Measurements from ENCODE around the gene ENPP3.

Gene ENPP3

GRCh38 chr6:131654326-131654725 lies 17.2 kb downstream of the ENPP3 start:
- no peak for DNase-seq (ENCODE audit: low read depth)
- TF ChIP-seq CTCF (conservative IDR thresholded peaks at IDR 0.05; ENCODE audit: low read length), result no peak
- no peak overlapping the region for H3K4me3 ChIP-seq (ENCODE audit: low read length)

DNA sequence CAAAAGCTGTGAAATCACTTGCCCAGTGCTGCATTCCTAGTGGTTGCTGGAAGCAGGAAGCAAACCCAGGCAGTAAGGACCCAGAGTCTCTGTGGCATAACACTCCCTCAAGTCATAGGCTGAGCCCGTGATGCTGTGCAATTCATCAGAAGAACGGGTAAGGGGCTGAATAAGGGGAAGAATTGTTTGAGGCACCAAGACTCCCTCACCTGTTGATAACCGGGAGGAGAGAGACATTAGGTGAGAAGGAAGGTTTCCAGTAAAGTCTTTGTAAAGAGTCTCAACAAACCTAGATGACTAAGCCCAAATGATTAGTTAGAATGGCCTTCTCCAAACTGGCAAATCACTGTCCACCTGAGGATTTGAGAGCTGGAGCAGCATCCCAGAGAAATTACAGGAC lies 18.3 kb downstream of the ENPP3 start:
- no peak overlapping the region for H3K4me3 ChIP-seq (ENCODE audit: low read length)
- DNase-seq (ENCODE audit: low read depth), result no peak
- no peak for TF ChIP-seq CTCF (conservative IDR thresholded peaks at IDR 0.05; ENCODE audit: low read length)

DNA sequence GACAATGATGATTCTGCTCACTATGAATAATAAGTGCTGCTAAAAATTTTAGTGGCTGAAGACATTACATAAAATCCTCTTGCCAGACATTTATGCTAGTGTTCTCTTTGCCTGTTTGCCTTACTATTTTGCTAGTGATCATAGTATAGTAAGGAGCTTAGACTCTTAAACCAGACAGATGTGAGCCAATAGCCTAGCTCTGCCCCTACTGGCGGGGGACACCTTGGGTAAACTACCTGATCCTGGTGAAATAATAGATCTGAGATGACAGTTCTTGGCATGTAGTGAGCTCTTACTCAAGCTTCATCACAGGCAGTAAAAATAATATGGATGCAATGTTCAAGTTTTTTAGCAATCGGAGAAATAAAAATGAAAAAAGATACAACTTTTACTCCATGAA lies 18.8 kb downstream of the ENPP3 start:
- TF ChIP-seq CTCF (conservative IDR thresholded peaks at IDR 0.05; ENCODE audit: low read length), result no peak
- no peak overlapping the region for H3K4me3 ChIP-seq (ENCODE audit: low read length)
- DNase-seq (ENCODE audit: low read depth), result no peak

- no peak for TF ChIP-seq CTCF (conservative IDR thresholded peaks at IDR 0.05; ENCODE audit: low read length)
- DNase-seq (ENCODE audit: low read depth), result no peak
- no peak overlapping the region for H3K4me3 ChIP-seq (ENCODE audit: low read length)
These were observed 19.6 kb downstream of the ENPP3 start for GRCh38 chr6:131656667-131657066.

DNA sequence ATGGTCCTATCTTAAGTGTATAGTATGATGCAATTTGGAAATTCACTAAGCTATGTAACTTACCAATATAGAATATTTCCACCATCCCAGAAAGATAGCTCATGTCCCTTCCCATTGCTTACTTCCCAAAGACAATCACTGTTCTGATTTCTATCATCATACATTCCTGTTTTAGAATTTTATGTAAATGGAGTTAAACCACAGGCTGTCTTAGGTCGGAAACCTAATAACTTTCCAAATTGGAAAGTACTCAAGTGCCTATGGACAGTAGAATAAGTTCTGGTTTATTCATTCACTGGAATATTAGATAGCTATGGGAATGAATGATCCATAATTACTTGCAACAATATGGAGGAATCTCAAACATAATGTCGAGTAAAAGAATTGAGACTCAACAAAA lies 20.1 kb downstream of the ENPP3 start:
- DNase-seq (ENCODE audit: low read depth), result no peak
- no peak for TF ChIP-seq CTCF (conservative IDR thresholded peaks at IDR 0.05; ENCODE audit: low read length)
- H3K4me3 ChIP-seq (ENCODE audit: low read length), result no peak overlapping the region

DNA sequence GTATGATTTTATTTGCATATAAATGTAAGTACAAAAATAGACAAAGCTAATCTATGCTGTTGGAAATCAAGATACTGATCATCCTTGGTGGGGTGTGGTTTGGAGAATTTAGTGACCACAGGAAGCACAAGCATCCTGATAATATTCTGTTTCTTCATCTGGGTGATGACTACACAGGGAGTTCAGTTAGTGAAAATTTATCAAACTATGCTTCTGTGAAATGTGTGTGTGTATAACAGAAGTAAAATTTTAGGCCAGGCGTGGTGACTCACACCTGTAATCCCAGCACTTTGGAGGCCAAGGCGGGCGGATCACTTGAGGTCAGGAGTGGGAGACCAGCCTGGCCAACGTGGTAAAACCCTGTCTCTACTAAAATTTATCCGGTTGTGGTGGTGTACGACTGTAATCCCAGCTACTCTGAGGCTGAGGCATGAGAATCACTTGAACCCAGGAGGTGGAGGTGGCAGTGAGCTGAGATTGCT lies 20.6 kb downstream of the ENPP3 start:
- no peak overlapping the region for H3K4me3 ChIP-seq (ENCODE audit: low read length)
- DNase-seq (ENCODE audit: low read depth), result peak; percentile 92
- TF ChIP-seq CTCF (conservative IDR thresholded peaks at IDR 0.05; ENCODE audit: low read length), result no peak

DNA sequence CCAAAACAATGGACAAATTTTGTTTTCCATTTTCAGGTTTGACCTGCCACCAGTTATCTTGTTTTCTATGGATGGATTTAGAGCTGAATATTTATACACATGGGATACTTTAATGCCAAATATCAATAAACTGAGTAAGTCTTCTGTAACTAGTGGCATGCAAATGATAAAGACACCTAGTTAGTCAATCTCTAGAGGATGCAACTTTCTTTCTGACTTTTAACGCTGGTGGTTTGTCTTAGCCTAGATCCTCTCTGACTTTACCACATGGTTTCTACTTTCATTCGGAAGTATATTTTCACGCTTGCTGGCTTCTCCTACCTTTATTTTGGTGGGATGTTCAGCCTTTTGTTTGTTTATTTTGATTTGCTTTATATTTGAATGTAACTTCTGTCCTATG lies 21.2 kb downstream of the ENPP3 start:
- H3K4me3 ChIP-seq (ENCODE audit: low read length), result no peak overlapping the region

More for the DNA sequence above, 21.2 kb downstream of the ENPP3 start:
- no peak for TF ChIP-seq CTCF (conservative IDR thresholded peaks at IDR 0.05; ENCODE audit: low read length)
- DNase-seq (ENCODE audit: low read depth), result no peak
